Activated T-helper 1 cell treated with anti-CD3 and anti-CD28 coated beads, Interleukin-12 subunit alpha, Interleukin-12 subunit beta, Interleukin-2, Interleukin-4 antibody, amounts not matched to agents 30 ng/mL and 10 ng/mL and 1 ng/mL, durations not matched to agents 14 hours and 24 hours and 36 hours (primary cell): ENCODE results near the gene SLC39A10. TPM values are rescaled to one million over a fixed set of nuclear protein-coding genes. Genes with fewer than 3 reads are reported as not detected.

Source experiments
- DNase-seq: peaks from one replicate; pipeline ENCODE4 v3.0.0; 2021; ENCODE audit warnings: low spot score
- H3K27ac Mint-ChIP-seq: one replicate; pipeline ENCODE4 v1.8.0; 2021; ENCODE audit warnings: mild to moderate bottlenecking, mixed read lengths
- H3K27me3 Mint-ChIP-seq: one replicate; pipeline ENCODE4 v1.8.0; 2022; ENCODE audit warnings: mild to moderate bottlenecking, moderate library complexity, mixed read lengths; ENCODE audit not compliant: insufficient read depth
- H3K36me3 Mint-ChIP-seq: one replicate; pipeline ENCODE4 v1.8.0; 2021; ENCODE audit warnings: low read depth, mixed read lengths
- H3K4me1 Mint-ChIP-seq: one replicate; pipeline ENCODE4 v1.8.0; 2021; ENCODE audit warnings: low read depth, mixed read lengths
- H3K4me3 Mint-ChIP-seq: one replicate; pipeline ENCODE4 v1.8.0; 2021; ENCODE audit warnings: mild to moderate bottlenecking, moderate library complexity, mixed read lengths
- H3K9me3 Mint-ChIP-seq: one replicate; pipeline ENCODE4 v1.8.0; 2021; ENCODE audit warnings: mixed read lengths
- intact Hi-C: fragments of 100-400 bp; cut with micrococcal nuclease; formaldehyde crosslinking; loops from one replicate; pipeline ENCODE4 v1.15.1; 2024
- total RNA-seq: library from RNA; stranded (reverse); gene quantifications from 2 replicates; pipeline ENCODE4 v1.2.3, GENCODE V29; 2022

SLC39A10 gene
- total RNA-seq, 1 donor from 2014 or later, result 32.5 TPM

DNA sequence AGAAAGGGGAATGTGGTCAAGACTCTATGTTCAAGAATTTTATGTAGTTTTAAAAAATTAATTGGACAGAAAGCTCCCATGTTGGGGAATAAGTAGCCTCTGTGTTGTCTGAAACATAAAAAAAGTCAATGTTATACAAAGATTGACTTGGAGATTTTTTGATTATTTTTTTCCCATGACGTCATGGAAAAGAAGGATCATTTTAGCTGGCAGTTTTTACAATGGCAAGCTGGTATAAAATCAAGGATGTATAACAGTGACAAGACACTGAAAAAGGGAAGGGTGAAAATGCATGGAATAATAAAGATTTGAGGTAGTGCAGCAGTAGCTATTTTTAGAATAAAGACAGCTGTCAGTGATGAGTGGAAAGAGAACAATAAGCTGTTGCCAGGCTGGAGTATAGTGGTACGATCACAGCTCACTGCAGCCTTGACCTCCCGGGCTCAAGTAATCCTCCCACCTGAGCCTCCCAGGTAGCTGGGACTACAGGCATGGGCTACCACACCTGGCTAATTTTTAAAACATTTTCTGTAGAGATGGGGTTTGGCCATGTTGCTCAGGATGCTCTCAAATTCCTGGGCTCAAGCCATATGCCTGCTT, 9.2 kb downstream of the SLC39A10 start:
- intact Hi-C loops, result loop anchor here (10.0 kb wide), 1 partner anchor 269 kb away; no protein-coding TSS in a partner anchor
- Mint-ChIP-seq H3K36me3 (peaks cover 2% of the 10 kb centered on the region), H3K27ac (no peak overlapping the region), H3K4me1 (peaks cover 32% of the 10 kb centered on the region), H3K27me3 (no peaks in the 10 kb centered on the region), H3K9me3 (no peaks in the 10 kb centered on the region), H3K4me3 (no peak overlapping the region)
- DNase-seq, result no peak

DNA sequence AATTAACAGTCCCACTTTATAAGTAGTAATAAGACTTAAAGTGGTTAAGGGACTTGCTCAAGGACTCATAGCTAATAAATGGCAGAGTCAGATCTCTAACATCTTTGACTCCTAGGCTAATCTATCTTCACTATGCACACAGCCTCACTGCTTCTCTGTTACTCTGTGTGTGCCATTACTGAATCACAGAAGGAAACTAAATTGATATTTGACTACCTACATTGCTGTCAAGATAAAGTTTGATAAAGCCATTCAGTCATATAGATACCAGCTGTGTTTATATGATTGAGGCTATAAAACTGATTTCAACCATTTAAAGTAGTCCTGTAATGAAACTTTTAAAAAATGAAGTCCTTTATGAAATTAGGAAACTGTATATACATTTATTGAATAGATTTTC, 10.9 kb downstream of the SLC39A10 start:
- Mint-ChIP-seq H3K36me3 (peaks cover 6% of the 10 kb centered on the region), H3K4me3 (no peak overlapping the region), H3K27me3 (no peaks in the 10 kb centered on the region), H3K4me1 (peaks cover 22% of the 10 kb centered on the region), H3K27ac (no peak overlapping the region), H3K9me3 (no peaks in the 10 kb centered on the region)
- intact Hi-C loops, result loop anchor here (10.0 kb wide), 1 partner anchor 267 kb away; no protein-coding TSS in a partner anchor
- no peak for DNase-seq

DNA sequence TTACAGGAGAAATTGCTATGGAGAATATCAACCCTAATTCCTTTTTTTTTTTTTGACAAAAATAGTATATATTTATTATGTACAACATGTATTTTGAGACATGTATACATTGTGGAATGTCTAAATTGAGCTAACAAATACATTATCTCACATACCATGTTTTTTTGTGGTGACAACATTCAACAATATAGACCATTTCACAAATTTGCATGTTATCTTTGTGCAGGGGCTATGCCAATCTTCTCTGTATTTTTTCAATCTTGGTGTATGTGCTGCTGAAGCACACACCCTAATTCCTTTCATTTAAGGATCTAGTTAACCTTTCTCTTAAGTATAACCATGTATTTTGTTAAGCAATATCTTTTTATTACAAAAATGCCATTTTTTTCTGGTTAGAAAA, 13.2 kb downstream of the SLC39A10 start:
- Mint-ChIP-seq H3K27ac (no peak overlapping the region), H3K27me3 (no peaks in the 10 kb centered on the region), H3K4me1 (peaks cover 18% of the 10 kb centered on the region), H3K4me3 (no peak overlapping the region), H3K36me3 (peaks cover 8% of the 10 kb centered on the region), H3K9me3 (no peaks in the 10 kb centered on the region)
- intact Hi-C loops, result no loop called here
- no peak for DNase-seq

GRCh38 chr2:195671563-195671962, 14.5 kb downstream of the SLC39A10 start:
- peaks cover 8% of the 10 kb centered on the region for H3K36me3 Mint-ChIP-seq
- intact Hi-C loops, result no loop called here
- H3K4me1 Mint-ChIP-seq, result peaks cover 17% of the 10 kb centered on the region

GRCh38 chr2:195672674-195673073, 15.6 kb downstream of the SLC39A10 start:
- intact Hi-C loops, result no loop called here
- peaks cover 8% of the 10 kb centered on the region for H3K36me3 Mint-ChIP-seq
- no peak overlapping the region for H3K27ac Mint-ChIP-seq

More at GRCh38 chr2:195671563-195671962, 14.5 kb downstream of the SLC39A10 start:
- no peak overlapping the region for H3K27ac Mint-ChIP-seq
- no peaks in the 10 kb centered on the region for H3K9me3 Mint-ChIP-seq
- no peak overlapping the region for H3K4me3 Mint-ChIP-seq
- DNase-seq, result no peak
- H3K27me3 Mint-ChIP-seq, result no peaks in the 10 kb centered on the region

DNA sequence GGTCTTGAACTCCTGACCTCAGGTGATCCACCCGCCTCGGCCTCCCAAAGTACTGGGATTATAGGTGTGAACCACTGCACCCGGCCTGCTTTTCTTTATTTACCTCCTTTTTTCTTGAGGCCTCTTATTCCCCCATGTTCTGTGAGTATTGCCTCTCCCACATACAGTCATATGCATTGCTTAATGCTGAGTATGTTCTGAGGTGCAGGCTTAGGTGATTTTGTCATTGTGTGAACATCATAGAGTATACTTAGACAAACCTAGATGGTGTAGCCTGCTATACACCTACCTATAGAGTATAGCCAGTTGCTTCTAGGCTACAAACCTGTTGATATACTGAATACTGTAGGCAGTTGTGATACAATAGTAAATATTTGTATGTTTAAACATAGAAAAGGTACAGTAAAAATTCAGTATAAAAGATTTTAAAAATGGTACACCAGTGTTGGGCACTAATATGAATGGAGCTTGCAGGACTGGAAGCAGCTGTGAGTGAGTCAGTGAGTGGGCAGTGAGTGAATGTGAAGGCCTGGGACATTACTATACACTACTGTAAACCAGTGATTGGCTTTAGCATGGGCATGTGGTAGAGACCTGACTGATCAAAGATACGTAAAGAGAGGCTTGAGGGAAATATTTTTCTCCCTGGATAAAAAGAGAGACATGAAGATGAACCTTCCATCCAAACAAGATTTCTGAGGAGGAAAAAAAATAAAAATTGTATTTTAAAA, 17.6 kb downstream of the SLC39A10 start:
- no peaks in the 10 kb centered on the region for H3K27me3 Mint-ChIP-seq
- H3K9me3 Mint-ChIP-seq, result no peaks in the 10 kb centered on the region
- peaks cover 14% of the 10 kb centered on the region for H3K4me1 Mint-ChIP-seq
- intact Hi-C loops, result no loop called here
- no peak for DNase-seq
- H3K4me3 Mint-ChIP-seq, result no peak overlapping the region
- no peak overlapping the region for H3K27ac Mint-ChIP-seq
- peaks cover 10% of the 10 kb centered on the region for H3K36me3 Mint-ChIP-seq

More at GRCh38 chr2:195672674-195673073, 15.6 kb downstream of the SLC39A10 start:
- Mint-ChIP-seq H3K9me3 (no peaks in the 10 kb centered on the region), H3K4me1 (peaks cover 19% of the 10 kb centered on the region), H3K4me3 (no peak overlapping the region), H3K27me3 (no peaks in the 10 kb centered on the region)
- no peak for DNase-seq

GRCh38 chr2:195675783-195676427, 18.9 kb downstream of the SLC39A10 start:
- intact Hi-C loops, result no loop called here
- Mint-ChIP-seq H3K4me1 (peaks cover 14% of the 10 kb centered on the region), H3K27me3 (no peaks in the 10 kb centered on the region), H3K27ac (no peak overlapping the region), H3K4me3 (no peak overlapping the region), H3K36me3 (peaks cover 21% of the 10 kb centered on the region), H3K9me3 (peaks cover 7% of the 10 kb centered on the region)
- DNase-seq, result no peak

DNA sequence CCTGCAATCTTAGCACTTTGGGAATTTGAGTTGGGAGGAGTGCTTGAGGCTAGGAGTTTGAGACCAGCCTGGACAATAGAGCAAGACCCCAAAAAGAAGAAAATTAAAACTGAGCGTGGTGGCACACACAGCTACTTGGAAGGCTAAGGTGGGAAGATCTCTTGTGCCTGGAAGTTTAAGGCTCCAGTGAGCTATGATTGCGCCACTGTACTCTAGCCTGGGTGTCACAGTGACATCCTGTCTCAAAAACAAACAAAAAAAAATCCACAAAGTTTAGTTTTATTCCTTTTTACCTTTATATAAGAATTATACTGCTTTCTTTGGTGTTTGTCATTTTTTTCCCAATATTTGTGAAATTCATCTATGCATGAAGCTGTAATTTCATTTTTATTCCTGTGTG, 20.3 kb downstream of the SLC39A10 start:
- Mint-ChIP-seq H3K36me3 (peaks cover 19% of the 10 kb centered on the region), H3K9me3 (peaks cover 9% of the 10 kb centered on the region), H3K4me3 (no peak overlapping the region), H3K27me3 (no peaks in the 10 kb centered on the region), H3K27ac (no peak overlapping the region), H3K4me1 (peaks cover 21% of the 10 kb centered on the region)
- no peak for DNase-seq
- intact Hi-C loops, result no loop called here

GRCh38 chr2:195677884-195678283, 20.9 kb downstream of the SLC39A10 start:
- peaks cover 21% of the 10 kb centered on the region for H3K4me1 Mint-ChIP-seq
- H3K27ac Mint-ChIP-seq, result no peak overlapping the region
- H3K4me3 Mint-ChIP-seq, result no peak overlapping the region
- H3K27me3 Mint-ChIP-seq, result no peaks in the 10 kb centered on the region
- no peak for DNase-seq
- H3K36me3 Mint-ChIP-seq, result peaks cover 19% of the 10 kb centered on the region
- intact Hi-C loops, result no loop called here
- peaks cover 9% of the 10 kb centered on the region for H3K9me3 Mint-ChIP-seq

DNA sequence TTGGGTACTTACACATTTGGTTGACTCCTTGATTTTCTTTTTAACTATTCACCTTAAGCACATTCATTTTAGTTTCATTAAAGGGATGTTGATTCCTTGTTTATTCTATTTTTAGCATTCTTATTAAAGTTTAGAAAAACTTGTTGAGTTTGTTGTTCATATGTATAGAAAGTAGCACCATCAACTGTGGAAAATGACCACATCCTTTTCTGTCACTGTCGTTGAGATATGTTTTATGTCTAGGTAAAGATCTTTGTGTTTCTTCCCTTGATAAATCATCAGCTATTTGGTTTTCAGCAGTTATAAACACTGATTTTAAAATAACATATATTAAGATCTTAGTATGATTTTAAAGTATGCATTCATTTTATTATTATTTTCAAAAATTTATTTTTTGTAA, 25.1 kb downstream of the SLC39A10 start:
- intact Hi-C loops, result no loop called here
- no peak for DNase-seq
- Mint-ChIP-seq H3K27me3 (no peaks in the 10 kb centered on the region), H3K36me3 (peaks cover 28% of the 10 kb centered on the region), H3K4me1 (peaks cover 25% of the 10 kb centered on the region), H3K9me3 (peaks cover 9% of the 10 kb centered on the region), H3K4me3 (no peak overlapping the region), H3K27ac (no peak overlapping the region)

DNA sequence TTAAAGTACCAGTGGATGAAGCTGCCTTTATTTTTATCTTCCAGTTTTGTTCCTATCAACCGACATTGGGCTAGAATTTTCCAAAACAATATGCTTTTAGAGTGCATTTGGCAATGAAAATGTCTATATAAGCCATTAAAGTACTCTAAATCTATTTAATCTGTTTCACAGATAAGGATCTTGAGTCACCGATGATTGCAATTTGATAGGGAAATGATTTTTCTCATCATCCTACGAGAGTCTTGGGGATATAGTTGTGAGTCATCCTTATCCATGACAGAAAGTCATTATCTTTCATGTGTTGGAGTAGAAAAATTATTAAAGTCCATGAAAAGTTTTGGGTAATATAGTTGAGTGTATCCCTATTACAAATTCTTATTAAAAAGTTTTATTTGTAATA, 26.1 kb downstream of the SLC39A10 start:
- Mint-ChIP-seq H3K9me3 (peaks cover 9% of the 10 kb centered on the region), H3K27me3 (no peaks in the 10 kb centered on the region), H3K4me1 (peaks cover 25% of the 10 kb centered on the region), H3K36me3 (peaks cover 28% of the 10 kb centered on the region), H3K27ac (no peak overlapping the region), H3K4me3 (no peak overlapping the region)
- intact Hi-C loops, result no loop called here
- DNase-seq, result no peak

DNA sequence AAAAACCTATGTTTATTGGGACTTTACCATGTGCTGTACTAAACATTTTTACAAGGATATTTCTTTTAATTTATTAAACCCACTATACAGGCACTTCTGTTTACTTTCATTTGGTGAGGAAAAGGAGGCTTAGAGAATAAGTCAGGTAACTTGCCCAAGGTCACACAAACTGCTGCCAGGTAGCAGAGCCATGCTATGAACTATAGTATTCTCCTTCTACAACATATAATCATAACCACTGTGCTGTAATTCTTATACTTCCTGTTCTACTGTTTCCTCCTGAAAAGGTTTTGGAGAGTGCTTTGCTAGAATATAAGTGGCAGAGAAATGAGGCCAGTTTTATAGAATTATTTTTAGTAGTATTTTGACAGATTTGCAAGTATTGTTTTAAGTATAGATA, 29.5 kb downstream of the SLC39A10 start:
- Mint-ChIP-seq H3K9me3 (peaks cover 14% of the 10 kb centered on the region), H3K27me3 (no peaks in the 10 kb centered on the region), H3K4me3 (no peak overlapping the region), H3K27ac (no peak overlapping the region), H3K36me3 (peaks cover 30% of the 10 kb centered on the region), H3K4me1 (peaks cover 25% of the 10 kb centered on the region)
- DNase-seq, result no peak
- intact Hi-C loops, result no loop called here
